ENCODE results near the gene ADAM12. TPM values are rescaled to one million over a fixed set of nuclear protein-coding genes. Genes with fewer than 3 reads are reported as not detected.

ADAM12 gene
- total and polyA plus RNA-seq, 2 experiments from 2014 or later: 0.13 to 0.87 TPM

DNA sequence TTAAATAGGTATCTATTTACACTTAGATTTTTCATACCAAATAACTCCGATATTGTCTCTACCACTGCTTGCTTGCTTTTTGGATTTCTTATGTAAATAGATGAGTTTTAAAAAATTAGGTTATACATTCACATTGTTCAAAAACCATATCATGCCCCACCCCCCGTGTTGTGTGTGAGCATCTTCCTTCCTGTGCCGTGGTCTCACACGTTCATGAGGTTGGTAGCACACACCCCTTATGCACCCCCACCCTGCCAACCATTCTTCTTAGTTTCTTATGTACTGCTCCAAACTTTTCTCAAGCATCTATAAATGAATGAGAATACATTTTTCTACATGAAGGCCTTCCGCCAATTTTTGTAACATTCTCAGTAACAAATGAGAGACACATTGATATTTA, 376.3 kb downstream of the ADAM12 start:
- Mint-ChIP-seq H3K4me3 (no peak overlapping the region), H3K36me3 (ENCODE audit: low read depth) (no peaks in the 10 kb centered on the region), H3K9me3 (no peaks in the 10 kb centered on the region), H3K27me3 (ENCODE audit: insufficient read depth, low read depth, poor library complexity) (peaks cover 4% of the 10 kb centered on the region), H3K4me1 (0 out of 3 replicates have a peak, but pooled peaks cover 6% of the 10 kb centered on the region), H3K27ac (no peak overlapping the region)
- DNase-seq (ENCODE audit: low spot score) (no peak), ATAC-seq (no peak)
- H3K4me3 ChIP-seq: no peak overlapping the region
- H3K9me2 ChIP-seq (ENCODE audit: insufficient read depth): no peaks in the 10 kb centered on the region
- H3K79me2 ChIP-seq (replicated peaks; ENCODE audit: insufficient read depth): no peaks in the 10 kb centered on the region
- H3K27me3 ChIP-seq (ENCODE audit: insufficient read depth): no peaks in the 10 kb centered on the region
- TF ChIP-seq, protein P1, sequence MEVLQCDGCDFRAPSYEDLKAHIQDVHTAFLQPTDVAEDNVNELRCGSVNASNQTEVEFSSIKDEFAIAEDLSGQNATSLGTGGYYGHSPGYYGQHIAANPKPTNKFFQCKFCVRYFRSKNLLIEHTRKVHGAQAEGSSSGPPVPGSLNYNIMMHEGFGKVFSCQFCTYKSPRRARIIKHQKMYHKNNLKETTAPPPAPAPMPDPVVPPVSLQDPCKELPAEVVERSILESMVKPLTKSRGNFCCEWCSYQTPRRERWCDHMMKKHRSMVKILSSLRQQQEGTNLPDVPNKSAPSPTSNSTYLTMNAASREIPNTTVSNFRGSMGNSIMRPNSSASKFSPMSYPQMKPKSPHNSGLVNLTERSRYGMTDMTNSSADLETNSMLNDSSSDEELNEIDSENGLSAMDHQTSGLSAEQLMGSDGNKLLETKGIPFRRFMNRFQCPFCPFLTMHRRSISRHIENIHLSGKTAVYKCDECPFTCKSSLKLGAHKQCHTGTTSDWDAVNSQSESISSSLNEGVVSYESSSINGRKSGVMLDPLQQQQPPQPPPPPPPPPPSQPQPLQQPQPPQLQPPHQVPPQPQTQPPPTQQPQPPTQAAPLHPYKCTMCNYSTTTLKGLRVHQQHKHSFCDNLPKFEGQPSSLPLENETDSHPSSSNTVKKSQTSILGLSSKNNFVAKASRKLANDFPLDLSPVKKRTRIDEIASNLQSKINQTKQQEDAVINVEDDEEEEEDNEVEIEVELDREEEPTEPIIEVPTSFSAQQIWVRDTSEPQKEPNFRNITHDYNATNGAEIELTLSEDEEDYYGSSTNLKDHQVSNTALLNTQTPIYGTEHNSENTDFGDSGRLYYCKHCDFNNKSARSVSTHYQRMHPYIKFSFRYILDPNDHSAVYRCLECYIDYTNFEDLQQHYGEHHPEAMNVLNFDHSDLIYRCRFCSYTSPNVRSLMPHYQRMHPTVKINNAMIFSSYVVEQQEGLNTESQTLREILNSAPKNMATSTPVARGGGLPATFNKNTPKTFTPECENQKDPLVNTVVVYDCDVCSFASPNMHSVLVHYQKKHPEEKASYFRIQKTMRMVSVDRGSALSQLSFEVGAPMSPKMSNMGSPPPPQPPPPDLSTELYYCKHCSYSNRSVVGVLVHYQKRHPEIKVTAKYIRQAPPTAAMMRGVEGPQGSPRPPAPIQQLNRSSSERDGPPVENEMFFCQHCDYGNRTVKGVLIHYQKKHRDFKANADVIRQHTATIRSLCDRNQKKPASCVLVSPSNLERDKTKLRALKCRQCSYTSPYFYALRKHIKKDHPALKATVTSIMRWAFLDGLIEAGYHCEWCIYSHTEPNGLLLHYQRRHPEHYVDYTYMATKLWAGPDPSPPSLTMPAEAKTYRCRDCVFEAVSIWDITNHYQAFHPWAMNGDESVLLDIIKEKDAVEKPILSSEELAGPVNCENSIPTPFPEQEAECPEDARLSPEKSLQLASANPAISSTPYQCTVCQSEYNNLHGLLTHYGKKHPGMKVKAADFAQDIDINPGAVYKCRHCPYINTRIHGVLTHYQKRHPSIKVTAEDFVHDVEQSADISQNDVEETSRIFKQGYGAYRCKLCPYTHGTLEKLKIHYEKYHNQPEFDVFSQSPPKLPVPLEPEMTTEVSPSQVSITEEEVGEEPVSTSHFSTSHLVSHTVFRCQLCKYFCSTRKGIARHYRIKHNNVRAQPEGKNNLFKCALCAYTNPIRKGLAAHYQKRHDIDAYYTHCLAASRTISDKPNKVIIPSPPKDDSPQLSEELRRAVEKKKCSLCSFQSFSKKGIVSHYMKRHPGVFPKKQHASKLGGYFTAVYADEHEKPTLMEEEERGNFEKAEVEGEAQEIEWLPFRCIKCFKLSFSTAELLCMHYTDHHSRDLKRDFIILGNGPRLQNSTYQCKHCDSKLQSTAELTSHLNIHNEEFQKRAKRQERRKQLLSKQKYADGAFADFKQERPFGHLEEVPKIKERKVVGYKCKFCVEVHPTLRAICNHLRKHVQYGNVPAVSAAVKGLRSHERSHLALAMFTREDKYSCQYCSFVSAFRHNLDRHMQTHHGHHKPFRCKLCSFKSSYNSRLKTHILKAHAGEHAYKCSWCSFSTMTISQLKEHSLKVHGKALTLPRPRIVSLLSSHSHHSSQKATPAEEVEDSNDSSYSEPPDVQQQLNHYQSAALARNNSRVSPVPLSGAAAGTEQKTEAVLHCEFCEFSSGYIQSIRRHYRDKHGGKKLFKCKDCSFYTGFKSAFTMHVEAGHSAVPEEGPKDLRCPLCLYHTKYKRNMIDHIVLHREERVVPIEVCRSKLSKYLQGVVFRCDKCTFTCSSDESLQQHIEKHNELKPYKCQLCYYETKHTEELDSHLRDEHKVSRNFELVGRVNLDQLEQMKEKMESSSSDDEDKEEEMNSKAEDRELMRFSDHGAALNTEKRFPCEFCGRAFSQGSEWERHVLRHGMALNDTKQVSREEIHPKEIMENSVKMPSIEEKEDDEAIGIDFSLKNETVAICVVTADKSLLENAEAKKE (CRISPR knock-in tag; IDR thresholded peaks at IDR 0.05): no peak
- TF ChIP-seq ZNF331 (CRISPR knock-in tag; IDR thresholded peaks at IDR 0.05; ENCODE audit: low read depth) (no peak), STAT1 (IDR thresholded peaks at IDR 0.05; ENCODE audit: unreplicated experiment) (no peak), NANOG (IDR thresholded peaks at IDR 0.05; ENCODE audit: borderline replicate concordance) (no peak), POLR2AphosphoS5 (IDR thresholded peaks at IDR 0.05; ENCODE audit: low read depth) (no peak), EZH2phosphoT487 (IDR thresholded peaks at IDR 0.05; ENCODE audit: unreplicated experiment) (no peak), ZNF114 (CRISPR knock-in tag; IDR thresholded peaks at IDR 0.05) (no peak), CREB1 (CRISPR knock-in tag; IDR thresholded peaks at IDR 0.05; ENCODE audit: low read depth) (no peak), EZH2 (IDR thresholded peaks at IDR 0.05; ENCODE audit: low read depth, unreplicated experiment) (no peak), CTCF (conservative IDR thresholded peaks at IDR 0.05; ENCODE audit: low read depth in 2 of 2) (no peak), JUNB (IDR thresholded peaks at IDR 0.05; ENCODE audit: unreplicated experiment) (no peak)
- TF ChIP-seq, protein P2, sequence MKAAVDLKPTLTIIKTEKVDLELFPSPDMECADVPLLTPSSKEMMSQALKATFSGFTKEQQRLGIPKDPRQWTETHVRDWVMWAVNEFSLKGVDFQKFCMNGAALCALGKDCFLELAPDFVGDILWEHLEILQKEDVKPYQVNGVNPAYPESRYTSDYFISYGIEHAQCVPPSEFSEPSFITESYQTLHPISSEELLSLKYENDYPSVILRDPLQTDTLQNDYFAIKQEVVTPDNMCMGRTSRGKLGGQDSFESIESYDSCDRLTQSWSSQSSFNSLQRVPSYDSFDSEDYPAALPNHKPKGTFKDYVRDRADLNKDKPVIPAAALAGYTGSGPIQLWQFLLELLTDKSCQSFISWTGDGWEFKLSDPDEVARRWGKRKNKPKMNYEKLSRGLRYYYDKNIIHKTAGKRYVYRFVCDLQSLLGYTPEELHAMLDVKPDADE (IDR thresholded peaks at IDR 0.05): no peak
- TF ChIP-seq, protein P3, sequence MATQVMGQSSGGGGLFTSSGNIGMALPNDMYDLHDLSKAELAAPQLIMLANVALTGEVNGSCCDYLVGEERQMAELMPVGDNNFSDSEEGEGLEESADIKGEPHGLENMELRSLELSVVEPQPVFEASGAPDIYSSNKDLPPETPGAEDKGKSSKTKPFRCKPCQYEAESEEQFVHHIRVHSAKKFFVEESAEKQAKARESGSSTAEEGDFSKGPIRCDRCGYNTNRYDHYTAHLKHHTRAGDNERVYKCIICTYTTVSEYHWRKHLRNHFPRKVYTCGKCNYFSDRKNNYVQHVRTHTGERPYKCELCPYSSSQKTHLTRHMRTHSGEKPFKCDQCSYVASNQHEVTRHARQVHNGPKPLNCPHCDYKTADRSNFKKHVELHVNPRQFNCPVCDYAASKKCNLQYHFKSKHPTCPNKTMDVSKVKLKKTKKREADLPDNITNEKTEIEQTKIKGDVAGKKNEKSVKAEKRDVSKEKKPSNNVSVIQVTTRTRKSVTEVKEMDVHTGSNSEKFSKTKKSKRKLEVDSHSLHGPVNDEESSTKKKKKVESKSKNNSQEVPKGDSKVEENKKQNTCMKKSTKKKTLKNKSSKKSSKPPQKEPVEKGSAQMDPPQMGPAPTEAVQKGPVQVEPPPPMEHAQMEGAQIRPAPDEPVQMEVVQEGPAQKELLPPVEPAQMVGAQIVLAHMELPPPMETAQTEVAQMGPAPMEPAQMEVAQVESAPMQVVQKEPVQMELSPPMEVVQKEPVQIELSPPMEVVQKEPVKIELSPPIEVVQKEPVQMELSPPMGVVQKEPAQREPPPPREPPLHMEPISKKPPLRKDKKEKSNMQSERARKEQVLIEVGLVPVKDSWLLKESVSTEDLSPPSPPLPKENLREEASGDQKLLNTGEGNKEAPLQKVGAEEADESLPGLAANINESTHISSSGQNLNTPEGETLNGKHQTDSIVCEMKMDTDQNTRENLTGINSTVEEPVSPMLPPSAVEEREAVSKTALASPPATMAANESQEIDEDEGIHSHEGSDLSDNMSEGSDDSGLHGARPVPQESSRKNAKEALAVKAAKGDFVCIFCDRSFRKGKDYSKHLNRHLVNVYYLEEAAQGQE (IDR thresholded peaks at IDR 0.05; ENCODE audit: unreplicated experiment): no peak
- no peaks in the 10 kb centered on the region for H3K4me1 ChIP-seq (ENCODE audit: insufficient read depth)
- no peaks in the 10 kb centered on the region for H4K20me1 ChIP-seq (replicated peaks; ENCODE audit: insufficient read depth)
- no peak overlapping the region for H3K27ac ChIP-seq (ENCODE audit: low read depth)
- no peaks in the 10 kb centered on the region for H3K36me3 ChIP-seq (ENCODE audit: insufficient read depth)
- H2AFZ ChIP-seq: no peak overlapping the region
- no peak overlapping the region for H3K4me2 ChIP-seq
- H3F3A ChIP-seq (replicated peaks; ENCODE audit: low read depth): no peaks in the 10 kb centered on the region
